AG09319 (cell line): Measurements from ENCODE around the gene SSBP3.

Experiments
- DNase-seq: peaks from one replicate; pipeline ENCODE4 v3.0.0-alpha.2; 2010; ENCODE audit warnings: low read depth; ENCODE audit errors: extremely low read depth
- CTCF ChIP-seq: IDR thresholded peaks from 2 replicates; pipeline ENCODE4 v1.5.1; 2011; ENCODE audit warnings: low read depth, mild to moderate bottlenecking, inconsistent platforms, low read length, moderate library complexity

The SSBP3 gene

GRCh38 chr1:54375298-54375697, 30.9 kb downstream of the SSBP3 start:
- no peak for TF ChIP-seq CTCF
- no peak for DNase-seq

GRCh38 chr1:54374766-54375165, 31.4 kb downstream of the SSBP3 start:
- TF ChIP-seq CTCF, result no peak
- DNase-seq, result no peak

- DNase-seq, result no peak
- TF ChIP-seq CTCF, result no peak
These were observed 33.2 kb downstream of the SSBP3 start for GRCh38 chr1:54372978-54373377.

- no peak for DNase-seq
- no peak for TF ChIP-seq CTCF
These were observed 34.3 kb downstream of the SSBP3 start for GRCh38 chr1:54371942-54372275.

GRCh38 chr1:54371038-54371941, 34.9 kb downstream of the SSBP3 start:
- no peak for DNase-seq
- TF ChIP-seq CTCF, result no peak

GRCh38 chr1:54370287-54370989, 35.8 kb downstream of the SSBP3 start:
- no peak for TF ChIP-seq CTCF

GRCh38 chr1:54367613-54368012, 38.6 kb downstream of the SSBP3 start:
- TF ChIP-seq CTCF, result no peak
- DNase-seq, result no peak

More at GRCh38 chr1:54370287-54370989, 35.8 kb downstream of the SSBP3 start:
- no peak for DNase-seq
